ENCODE results near the gene SH3RF3. TPM values are rescaled to one million over a fixed set of nuclear protein-coding genes. Genes with fewer than 3 reads are reported as not detected.

The SH3RF3 gene
- total and polyA plus RNA-seq, 9 of the 15 experiments (the other 6 are each of a cell fraction or from before 2014, with no cell fraction given), result 0.02 TPM; not detected in 8

GRCh38 chr2:109347626-109348025 lies 218.6 kb downstream of the SH3RF3 start (continued):
- TF ChIP-seq PREB (CRISPR knock-in tag; IDR thresholded peaks at IDR 0.05) (no peak), SRF (CRISPR knock-in tag; IDR thresholded peaks at IDR 0.05) (no peak), ZNF57 (CRISPR knock-in tag; IDR thresholded peaks at IDR 0.05) (no peak), JUND (IDR thresholded peaks at IDR 0.05; ENCODE audit: borderline replicate concordance, low read depth, low read length) (no peak), JUND (tag; IDR thresholded peaks at IDR 0.05; ENCODE audit: borderline replicate concordance, low read depth, low read length) (no peak), FOXK1 (CRISPR knock-in tag; IDR thresholded peaks at IDR 0.05; ENCODE audit: borderline replicate concordance) (no peak)
- TF ChIP-seq, protein P1, sequence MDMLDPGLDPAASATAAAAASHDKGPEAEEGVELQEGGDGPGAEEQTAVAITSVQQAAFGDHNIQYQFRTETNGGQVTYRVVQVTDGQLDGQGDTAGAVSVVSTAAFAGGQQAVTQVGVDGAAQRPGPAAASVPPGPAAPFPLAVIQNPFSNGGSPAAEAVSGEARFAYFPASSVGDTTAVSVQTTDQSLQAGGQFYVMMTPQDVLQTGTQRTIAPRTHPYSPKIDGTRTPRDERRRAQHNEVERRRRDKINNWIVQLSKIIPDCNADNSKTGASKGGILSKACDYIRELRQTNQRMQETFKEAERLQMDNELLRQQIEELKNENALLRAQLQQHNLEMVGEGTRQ (CRISPR knock-in tag; IDR thresholded peaks at IDR 0.05), result no peak

- Histone ChIP-seq H3K4me1 (replicated peaks in 1 of 2; ENCODE audit: control insufficient read depth in 2 of 2, insufficient read depth in 2 of 2, low read length in 2 of 2) (no peaks in the 10 kb centered on the region), H3K4me3 (no peak overlapping the region), H3K9me3 (replicated peaks; ENCODE audit: control insufficient read depth, insufficient read depth, low read depth, low read length) (no peaks in the 10 kb centered on the region), H3K79me2 (ENCODE audit: control insufficient read depth, insufficient read depth, low read length) (no peaks in the 10 kb centered on the region), H3K27me3 (ENCODE audit: control insufficient read depth in 2 of 2, insufficient read depth in 2 of 2, low read length in 2 of 2) (peaks cover 12 to 58% of the 10 kb centered on the region in 2 experiments; a peak in 3 of 5 replicates), H3K9ac (ENCODE audit: insufficient read depth in 1 of 2, low read depth in 2 of 2, low read length in 2 of 2) (no peak overlapping the region), H4K20me1 (replicated peaks; ENCODE audit: control insufficient read depth, insufficient read depth, low read length) (0 out of 2 replicates have a peak, but pooled peaks cover 4% of the 10 kb centered on the region), H3K36me3 (ENCODE audit: control insufficient read depth, insufficient read depth, low read length) (no peaks in the 10 kb centered on the region), H3K4me2 (ENCODE audit: insufficient read depth, low read length) (no peak overlapping the region), H3K27ac (ENCODE audit: extremely low read depth, low read depth, low read length) (no peak overlapping the region), H3K9me1 (ENCODE audit: control insufficient read depth, insufficient read depth, low read length) (no peaks in the 10 kb centered on the region), H2AFZ (ENCODE audit: low read depth, low read length) (no peak overlapping the region)
- no TSS peak for BruUV-seq (replicated peaks)
- in situ Hi-C loops (cut with MboI), result no loop called here
- intact Hi-C loops (cut with micrococcal nuclease), result no loop called here
- WGBS (ENCODE audit: insufficient coverage, low coverage, missing lambda C conversion rate), result 3% methylated on average over 3 of the region's 3 CpGs
- POLR2A ChIA-PET, result no interaction called here
- CTCF ChIA-PET (ENCODE audit: low intra/inter-chr PET ratio), result no interaction called here
- TF ChIP-seq ZNF77 (CRISPR knock-in tag; IDR thresholded peaks at IDR 0.05) (no peak), ZNF282 (CRISPR knock-in tag; IDR thresholded peaks at IDR 0.05) (no peak), ZBTB11 (CRISPR knock-in tag; IDR thresholded peaks at IDR 0.05) (no peak), NFE2L1 (tag; IDR thresholded peaks at IDR 0.05; ENCODE audit: borderline replicate concordance, low read depth) (no peak), ZNF140 (CRISPR knock-in tag; IDR thresholded peaks at IDR 0.05) (no peak), ZKSCAN3 (CRISPR knock-in tag; IDR thresholded peaks at IDR 0.05) (no peak), HDGF (IDR thresholded peaks at IDR 0.05) (no peak), LCOR (CRISPR knock-in tag; IDR thresholded peaks at IDR 0.05) (no peak)
- TF ChIP-seq, protein P2, sequence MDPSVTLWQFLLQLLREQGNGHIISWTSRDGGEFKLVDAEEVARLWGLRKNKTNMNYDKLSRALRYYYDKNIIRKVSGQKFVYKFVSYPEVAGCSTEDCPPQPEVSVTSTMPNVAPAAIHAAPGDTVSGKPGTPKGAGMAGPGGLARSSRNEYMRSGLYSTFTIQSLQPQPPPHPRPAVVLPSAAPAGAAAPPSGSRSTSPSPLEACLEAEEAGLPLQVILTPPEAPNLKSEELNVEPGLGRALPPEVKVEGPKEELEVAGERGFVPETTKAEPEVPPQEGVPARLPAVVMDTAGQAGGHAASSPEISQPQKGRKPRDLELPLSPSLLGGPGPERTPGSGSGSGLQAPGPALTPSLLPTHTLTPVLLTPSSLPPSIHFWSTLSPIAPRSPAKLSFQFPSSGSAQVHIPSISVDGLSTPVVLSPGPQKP (CRISPR knock-in tag; IDR thresholded peaks at IDR 0.05), result no peak
- FAIRE-seq, result no peak
- no peak for ATAC-seq
- no peak for DNase-seq (ENCODE audit: extremely low read depth in 1 of 4, low spot score in 3 of 4)
These were observed 219.2 kb downstream of the SH3RF3 start for GRCh38 chr2:109348190-109348589.
